Keratinocyte (primary cell): ENCODE data around the gene PPTC7. TPM values are rescaled to one million over a fixed set of nuclear protein-coding genes. Genes with fewer than 3 reads are reported as not detected.
A peak's percentile ranks its signal among the peaks of the same experiment; 100 is the strongest.

ENCODE experiments used
- DNase-seq: peaks from one replicate; pipeline ENCODE4 v3.0.0-alpha.2; 2011; ENCODE audit warnings: low read depth, missing footprints, low spot score
- FAIRE-seq: peaks from 2 replicates; lab custom pipeline; 2011; peaks lifted over from hg19 to GRCh38; lab: Jason Lieb, UNC
- H2AFZ ChIP-seq: 2 replicates; pipeline ENCODE4 v1.6.0; 2012; ENCODE audit warnings: low read length, control low read depth, inconsistent platforms; ENCODE audit not compliant: control insufficient read depth
- H3K27ac ChIP-seq: 2 replicates; pipeline ENCODE4 v1.5.1; 2011; ENCODE audit warnings: low read length; ENCODE audit not compliant: control insufficient read depth, insufficient read depth
- H3K27me3 ChIP-seq: 3 replicates; pipeline ENCODE4 v1.6.0; 2011; ENCODE audit warnings: low read length; ENCODE audit not compliant: control insufficient read depth, insufficient read depth; ENCODE audit errors: extremely low read depth
- H3K36me3 ChIP-seq, 2 experiments: 2 replicates in 1 of 2; 3 replicates in 1 of 2; pipeline ENCODE4 v1.5.1; 2011; ENCODE audit warnings: low read length in 2 of 2, mild to moderate bottlenecking in 1 of 2; ENCODE audit not compliant: control insufficient read depth in 2 of 2, insufficient read depth in 2 of 2; ENCODE audit errors: extremely low read depth in 1 of 2
- H3K4me1 ChIP-seq: 3 replicates; pipeline ENCODE4 v1.5.1; 2011; ENCODE audit warnings: low read length; ENCODE audit not compliant: control insufficient read depth, insufficient read depth; ENCODE audit errors: extremely low read depth
- H3K4me2 ChIP-seq: 3 replicates; pipeline ENCODE4 v1.6.0; 2011; ENCODE audit warnings: low read depth, low read length; ENCODE audit not compliant: control insufficient read depth, insufficient read depth; ENCODE audit errors: extremely low read depth
- H3K4me3 ChIP-seq, 3 experiments: fragments of 200-600 bp in 1 of 3; sonication (generic) in 1 of 3; 2 replicates in 2 of 3; 3 replicates in 1 of 3; pipeline ENCODE4 v1.5.1; 2011 to 2016; ENCODE audit warnings: low read length in 3 of 3, mild to moderate bottlenecking in 3 of 3, control low read depth in 2 of 3, inconsistent platforms in 1 of 3, low read depth in 1 of 3, mixed read lengths in 1 of 3, mixed run types in 1 of 3, moderate library complexity in 1 of 3; ENCODE audit not compliant: control insufficient read depth in 2 of 3, insufficient read depth in 2 of 3; ENCODE audit errors: extremely low read depth in 1 of 3
- H3K79me2 ChIP-seq: 2 replicates; pipeline ENCODE4 v1.6.0; 2012; ENCODE audit warnings: low read length; ENCODE audit not compliant: control insufficient read depth, insufficient read depth
- H3K9ac ChIP-seq: 3 replicates; pipeline ENCODE4 v1.6.0; 2011; ENCODE audit warnings: low read length; ENCODE audit not compliant: control insufficient read depth, insufficient read depth; ENCODE audit errors: extremely low read depth
- H3K9me1 ChIP-seq: 3 replicates; pipeline ENCODE4 v1.6.0; 2011; ENCODE audit warnings: low read length; ENCODE audit not compliant: control insufficient read depth, insufficient read depth; ENCODE audit errors: extremely low read depth
- H3K9me3 ChIP-seq: 2 replicates; pipeline ENCODE4 v1.5.1; 2012; ENCODE audit warnings: low read depth, low read length; ENCODE audit not compliant: control insufficient read depth
- H4K20me1 ChIP-seq: 3 replicates; pipeline ENCODE4 v1.6.0; 2011; ENCODE audit warnings: low read length; ENCODE audit not compliant: control insufficient read depth, insufficient read depth; ENCODE audit errors: extremely low read depth
- EZH2 ChIP-seq: IDR thresholded peaks from one replicate; pipeline ENCODE4 v1.6.1; 2012; ENCODE audit warnings: inconsistent platforms, mild to moderate bottlenecking, low read length, moderate library complexity
- dilution Hi-C: fragments of 300-500 bp; cut with MboI; formaldehyde crosslinking; loops from one replicate; pipeline ENCODE4 v1.7.0; 2020; ENCODE audit warnings: low sequenced_read_pairs; ENCODE audit not compliant: extremely low pct_ligation_motif_present
- polyA plus RNA-seq, 5 experiments: library from polyadenylated mRNA; depleted of rRNA in 3 of 5; stranded (reverse) in 3 of 5; stranded (forward) in 1 of 5; unstranded in 1 of 5; fragments of >200 nt; gene quantifications; 1 replicate in 1 of 5; 2 replicates in 3 of 5; 3 replicates in 1 of 5; pipeline versions ENCODE4 v1.2.1 to v1.2.3, GENCODE V29; 2011 to 2012; ENCODE audit warnings: missing spikeins in 2 of 5, low read depth in 1 of 5, low replicate concordance in 1 of 5
- TF ChIP-seq, protein P1 (sequence below), 3 experiments: IDR thresholded peaks in 1 of 3; conservative IDR thresholded peaks in 1 of 3; optimal IDR thresholded peaks in 1 of 3; 2 replicates in 2 of 3; 3 replicates in 1 of 3; pipeline versions ENCODE3 to v1.5.1; 2011; ENCODE audit warnings: low read length in 3 of 3, mild to moderate bottlenecking in 3 of 3, moderate library complexity in 2 of 3, control low read depth in 1 of 3, inconsistent platforms in 1 of 3; ENCODE audit not compliant: insufficient read depth in 2 of 3; ENCODE audit errors: extremely low read depth in 1 of 3

PPTC7 gene
- polyA plus RNA-seq, 1 donor (not counting 4 experiments of a cell fraction or from before 2014, with no cell fraction given), result 35.9 TPM

DNA sequence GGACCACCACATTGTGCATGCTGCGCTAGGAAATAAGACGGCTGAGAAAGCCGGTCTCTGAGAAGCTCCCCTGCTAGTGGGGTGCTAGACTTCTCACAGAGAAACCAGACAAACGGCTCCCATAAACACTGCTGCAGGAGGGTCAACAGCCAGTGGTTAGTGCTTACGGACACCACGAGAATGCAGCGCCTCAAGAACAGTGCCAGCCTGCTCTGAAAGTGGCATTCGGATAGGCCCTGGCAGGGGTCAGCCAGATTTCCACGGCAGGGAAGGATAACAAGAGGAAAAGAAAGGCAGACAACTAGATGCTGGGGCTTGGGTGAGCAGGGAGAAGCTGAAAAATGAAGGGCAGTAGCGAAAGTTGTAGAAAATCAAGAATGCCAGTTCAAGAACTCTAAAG is 26.4 kb downstream of the PPTC7 start:
- Histone ChIP-seq H3K4me1 (peaks cover 19% of the 10 kb centered on the region), H3K79me2 (peaks cover 98% of the 10 kb centered on the region), H3K27me3 (no peaks in the 10 kb centered on the region), H3K9ac (no peak overlapping the region), H4K20me1 (no peaks in the 10 kb centered on the region), H3K36me3 (peaks cover under 1 to 12% of the 10 kb centered on the region in 2 experiments), H3K4me2 (no peak overlapping the region), H3K4me3 (no peak overlapping the region), H2AFZ (no peak overlapping the region), H3K27ac (no peak overlapping the region), H3K9me1 (peaks cover 2% of the 10 kb centered on the region), H3K9me3 (no peaks in the 10 kb centered on the region)
- no peak for DNase-seq
- FAIRE-seq, result no peak
- TF ChIP-seq, protein P1, sequence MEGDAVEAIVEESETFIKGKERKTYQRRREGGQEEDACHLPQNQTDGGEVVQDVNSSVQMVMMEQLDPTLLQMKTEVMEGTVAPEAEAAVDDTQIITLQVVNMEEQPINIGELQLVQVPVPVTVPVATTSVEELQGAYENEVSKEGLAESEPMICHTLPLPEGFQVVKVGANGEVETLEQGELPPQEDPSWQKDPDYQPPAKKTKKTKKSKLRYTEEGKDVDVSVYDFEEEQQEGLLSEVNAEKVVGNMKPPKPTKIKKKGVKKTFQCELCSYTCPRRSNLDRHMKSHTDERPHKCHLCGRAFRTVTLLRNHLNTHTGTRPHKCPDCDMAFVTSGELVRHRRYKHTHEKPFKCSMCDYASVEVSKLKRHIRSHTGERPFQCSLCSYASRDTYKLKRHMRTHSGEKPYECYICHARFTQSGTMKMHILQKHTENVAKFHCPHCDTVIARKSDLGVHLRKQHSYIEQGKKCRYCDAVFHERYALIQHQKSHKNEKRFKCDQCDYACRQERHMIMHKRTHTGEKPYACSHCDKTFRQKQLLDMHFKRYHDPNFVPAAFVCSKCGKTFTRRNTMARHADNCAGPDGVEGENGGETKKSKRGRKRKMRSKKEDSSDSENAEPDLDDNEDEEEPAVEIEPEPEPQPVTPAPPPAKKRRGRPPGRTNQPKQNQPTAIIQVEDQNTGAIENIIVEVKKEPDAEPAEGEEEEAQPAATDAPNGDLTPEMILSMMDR (optimal IDR thresholded peaks at IDR 0.05 in 1 of 3, IDR thresholded peaks at IDR 0.05 in 1 of 3, conservative IDR thresholded peaks at IDR 0.05 in 1 of 3; ENCODE audit: extremely low read depth in 1 of 3, insufficient read depth in 2 of 3, low read length in 3 of 3), result no peak
- TF ChIP-seq EZH2, result no peak
- dilution Hi-C loops, result no loop called here

DNA sequence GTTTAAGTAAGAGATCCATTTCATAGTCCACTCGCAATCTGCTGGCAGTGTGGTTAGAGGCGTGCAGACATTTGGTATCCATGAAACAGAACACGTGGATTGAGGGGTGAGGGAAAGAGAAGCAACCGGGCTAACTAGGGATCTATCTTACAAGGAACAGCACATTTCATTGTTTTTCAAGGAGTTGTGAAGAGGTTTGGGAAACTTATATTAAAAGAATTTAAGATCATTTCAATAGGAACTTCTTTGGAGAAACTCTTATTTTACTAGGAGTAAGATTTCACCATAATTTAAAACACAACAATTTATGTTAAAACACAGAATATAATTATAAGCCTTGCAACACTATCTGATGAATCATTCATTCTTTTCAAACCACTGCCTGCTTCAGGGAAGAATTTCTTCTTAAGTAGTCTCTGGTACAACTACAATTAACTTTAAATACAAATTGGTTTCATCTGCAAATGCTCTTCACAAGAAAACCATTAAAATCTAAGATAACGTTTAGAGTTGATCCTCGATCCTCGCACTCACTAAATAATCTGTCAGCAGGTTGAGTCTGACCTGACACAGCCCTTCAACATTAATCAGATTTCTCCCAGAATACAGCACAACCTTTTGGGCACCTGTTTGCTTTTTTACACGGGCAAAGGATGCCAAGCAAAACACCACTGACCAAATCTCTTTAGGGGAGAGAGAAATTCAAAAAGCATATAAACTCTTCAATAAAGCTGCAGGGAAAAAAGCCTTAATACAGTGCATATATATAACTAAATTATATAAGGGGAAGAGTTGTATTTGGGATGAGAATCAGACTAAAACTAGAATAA is 27.3 kb downstream of the PPTC7 start:
- Histone ChIP-seq H3K27ac (peak overlapping the region; percentile 66), H3K4me3 (peak overlapping the region in 2 of 3 experiments; percentile 18 to 25), H3K4me2 (peak overlapping the region; percentile 59), H3K9ac (peak overlapping the region; percentile 24), H3K9me1 (peaks cover 2% of the 10 kb centered on the region), H2AFZ (no peak overlapping the region), H4K20me1 (no peaks in the 10 kb centered on the region), H3K9me3 (no peaks in the 10 kb centered on the region), H3K36me3 (peaks cover 2 to 15% of the 10 kb centered on the region in 2 experiments), H3K27me3 (no peaks in the 10 kb centered on the region), H3K4me1 (peaks cover 19% of the 10 kb centered on the region), H3K79me2 (peaks cover 97% of the 10 kb centered on the region)
- dilution Hi-C loops, result no loop called here
- TF ChIP-seq, protein P1 (optimal IDR thresholded peaks at IDR 0.05 in 1 of 3, IDR thresholded peaks at IDR 0.05 in 1 of 3, conservative IDR thresholded peaks at IDR 0.05 in 1 of 3; ENCODE audit: extremely low read depth in 1 of 3, insufficient read depth in 2 of 3, low read length in 3 of 3), result no peak
- no peak for TF ChIP-seq EZH2
- no peak for FAIRE-seq
- no peak for DNase-seq
